GM12865 (cell line): Measurements from ENCODE around the gene AOPEP.

Source experiments
- DNase-seq: peaks from one replicate; pipeline ENCODE4 v3.0.0; 2010; ENCODE audit warnings: low read depth
- H3K4me3 ChIP-seq: 2 replicates; pipeline ENCODE4 v1.5.1; 2011; ENCODE audit warnings: mild to moderate bottlenecking, low read depth, low read length, control low read depth
- TF ChIP-seq, protein P1 (sequence below): IDR thresholded peaks from 2 replicates; pipeline ENCODE4 v1.5.1; 2011; ENCODE audit warnings: low read length, control low read depth, low read depth, inconsistent platforms; ENCODE audit not compliant: insufficient read depth; ENCODE audit errors: missing control alignments

AOPEP gene

GRCh38 chr9:94987731-94988130, 261.2 kb downstream of the AOPEP start:
- H3K4me3 ChIP-seq, result no peak overlapping the region
- TF ChIP-seq, protein P1, sequence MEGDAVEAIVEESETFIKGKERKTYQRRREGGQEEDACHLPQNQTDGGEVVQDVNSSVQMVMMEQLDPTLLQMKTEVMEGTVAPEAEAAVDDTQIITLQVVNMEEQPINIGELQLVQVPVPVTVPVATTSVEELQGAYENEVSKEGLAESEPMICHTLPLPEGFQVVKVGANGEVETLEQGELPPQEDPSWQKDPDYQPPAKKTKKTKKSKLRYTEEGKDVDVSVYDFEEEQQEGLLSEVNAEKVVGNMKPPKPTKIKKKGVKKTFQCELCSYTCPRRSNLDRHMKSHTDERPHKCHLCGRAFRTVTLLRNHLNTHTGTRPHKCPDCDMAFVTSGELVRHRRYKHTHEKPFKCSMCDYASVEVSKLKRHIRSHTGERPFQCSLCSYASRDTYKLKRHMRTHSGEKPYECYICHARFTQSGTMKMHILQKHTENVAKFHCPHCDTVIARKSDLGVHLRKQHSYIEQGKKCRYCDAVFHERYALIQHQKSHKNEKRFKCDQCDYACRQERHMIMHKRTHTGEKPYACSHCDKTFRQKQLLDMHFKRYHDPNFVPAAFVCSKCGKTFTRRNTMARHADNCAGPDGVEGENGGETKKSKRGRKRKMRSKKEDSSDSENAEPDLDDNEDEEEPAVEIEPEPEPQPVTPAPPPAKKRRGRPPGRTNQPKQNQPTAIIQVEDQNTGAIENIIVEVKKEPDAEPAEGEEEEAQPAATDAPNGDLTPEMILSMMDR, result no peak
- no peak for DNase-seq

- DNase-seq, result no peak
- H3K4me3 ChIP-seq, result no peak overlapping the region
- TF ChIP-seq, protein P1, result no peak
Observed at GRCh38 chr9:94990897-94991561, 264.5 kb downstream of the AOPEP start.

GRCh38 chr9:94991961-94992907, 265.7 kb downstream of the AOPEP start:
- DNase-seq, result no peak
- TF ChIP-seq, protein P1, result no peak

DNA sequence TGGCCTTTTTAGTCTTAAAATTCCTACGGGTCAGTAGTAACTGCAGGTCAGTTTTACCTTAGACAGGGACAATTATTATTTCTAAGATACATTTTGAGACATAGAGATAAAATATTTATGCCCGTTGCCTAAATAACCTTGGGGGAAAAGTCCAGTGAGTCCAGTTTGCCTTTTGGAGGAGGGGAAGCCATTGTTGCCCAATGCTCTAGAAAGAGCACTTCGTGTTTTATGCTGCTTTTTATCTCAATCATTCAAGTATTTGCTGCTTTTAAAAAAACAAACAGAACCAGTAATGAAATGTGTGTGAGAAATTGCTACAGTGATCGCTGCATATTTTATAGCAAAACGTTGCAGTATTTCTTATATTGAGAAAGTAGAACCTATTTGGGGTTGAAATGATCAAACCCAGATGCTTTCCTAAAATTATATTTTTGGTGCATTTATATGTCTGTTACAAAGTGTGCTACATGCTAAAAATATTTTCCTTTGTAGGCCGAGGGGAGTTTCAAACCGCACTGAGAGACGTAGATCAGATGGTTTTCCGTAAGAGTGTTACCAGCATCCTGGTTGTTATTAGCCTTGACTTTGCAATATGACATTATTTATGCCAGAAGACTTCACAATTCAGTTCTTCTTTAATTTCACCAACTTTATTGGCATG, 266.8 kb downstream of the AOPEP start:
- no peak for DNase-seq
- H3K4me3 ChIP-seq, result no peak overlapping the region
- TF ChIP-seq, protein P1, result no peak

More at GRCh38 chr9:94991961-94992907, 265.7 kb downstream of the AOPEP start:
- H3K4me3 ChIP-seq, result no peak overlapping the region

DNA sequence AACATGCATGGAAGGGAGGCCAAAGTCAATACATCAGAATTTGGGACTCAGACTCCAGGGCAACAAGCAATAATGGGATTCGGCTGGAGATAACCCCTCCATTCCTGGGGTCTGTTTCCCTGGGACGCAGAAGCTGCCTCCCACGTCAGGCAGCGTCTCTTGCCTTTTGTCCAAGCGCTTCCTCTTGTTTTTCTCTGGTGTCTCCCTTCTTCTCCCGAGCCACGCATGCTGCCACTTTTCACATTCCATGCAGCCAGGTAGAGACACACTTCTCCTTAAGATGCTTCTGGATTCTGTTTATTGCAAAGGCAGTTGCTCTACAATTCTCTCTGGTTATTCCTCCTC, 267.3 kb downstream of the AOPEP start:
- no peak overlapping the region for H3K4me3 ChIP-seq
- DNase-seq, result no peak
- TF ChIP-seq, protein P1, result no peak

DNA sequence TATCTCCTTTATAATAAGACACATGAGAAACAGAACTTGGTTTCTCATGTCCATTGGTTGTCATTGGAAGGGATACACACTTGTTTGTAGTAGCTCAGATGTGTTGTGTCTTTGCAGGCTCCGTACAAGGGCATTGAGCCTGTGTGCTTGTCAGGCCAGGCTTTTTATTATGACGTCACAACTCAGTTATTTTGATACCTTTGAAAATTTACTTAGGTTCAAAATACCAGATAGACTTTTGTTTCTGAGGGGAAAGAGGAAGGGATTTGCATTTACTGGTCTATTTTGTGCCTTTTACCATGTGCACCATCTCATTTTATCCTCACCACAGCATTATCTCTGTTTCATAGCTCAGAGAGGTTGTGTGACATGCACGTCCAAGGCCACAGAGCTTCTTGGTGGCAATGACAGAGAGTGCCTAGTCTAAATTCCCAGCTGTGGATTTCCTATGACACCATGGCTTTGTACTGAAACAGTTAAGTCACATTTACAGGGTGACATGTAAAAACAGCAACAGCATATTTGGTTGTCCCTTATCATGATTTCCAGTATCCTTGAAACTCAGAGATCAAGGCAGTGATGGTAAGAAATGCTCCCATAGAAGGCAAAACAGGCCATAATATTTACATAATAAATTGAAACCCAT, 268.7 kb downstream of the AOPEP start:
- no peak for DNase-seq
- H3K4me3 ChIP-seq, result no peak overlapping the region
- TF ChIP-seq, protein P1, result no peak
